Stimulated activated CD8-positive, alpha-beta memory T cell treated with anti-CD3 and anti-CD28 coated beads, Interleukin-4, amount 100 ng/mL, for 24 hours (primary cell): ENCODE data around the gene CACNA1I.
A peak's percentile ranks its signal among the peaks of the same experiment; 100 is the strongest.

ENCODE experiments used
- DNase-seq: peaks from one replicate; pipeline ENCODE4 v3.0.0-alpha.2; 2020; ENCODE audit warnings: low read depth

The CACNA1I gene

GRCh38 chr22:39651053-39651996, 80.8 kb downstream of the CACNA1I start:
- DNase-seq: no peak

DNA sequence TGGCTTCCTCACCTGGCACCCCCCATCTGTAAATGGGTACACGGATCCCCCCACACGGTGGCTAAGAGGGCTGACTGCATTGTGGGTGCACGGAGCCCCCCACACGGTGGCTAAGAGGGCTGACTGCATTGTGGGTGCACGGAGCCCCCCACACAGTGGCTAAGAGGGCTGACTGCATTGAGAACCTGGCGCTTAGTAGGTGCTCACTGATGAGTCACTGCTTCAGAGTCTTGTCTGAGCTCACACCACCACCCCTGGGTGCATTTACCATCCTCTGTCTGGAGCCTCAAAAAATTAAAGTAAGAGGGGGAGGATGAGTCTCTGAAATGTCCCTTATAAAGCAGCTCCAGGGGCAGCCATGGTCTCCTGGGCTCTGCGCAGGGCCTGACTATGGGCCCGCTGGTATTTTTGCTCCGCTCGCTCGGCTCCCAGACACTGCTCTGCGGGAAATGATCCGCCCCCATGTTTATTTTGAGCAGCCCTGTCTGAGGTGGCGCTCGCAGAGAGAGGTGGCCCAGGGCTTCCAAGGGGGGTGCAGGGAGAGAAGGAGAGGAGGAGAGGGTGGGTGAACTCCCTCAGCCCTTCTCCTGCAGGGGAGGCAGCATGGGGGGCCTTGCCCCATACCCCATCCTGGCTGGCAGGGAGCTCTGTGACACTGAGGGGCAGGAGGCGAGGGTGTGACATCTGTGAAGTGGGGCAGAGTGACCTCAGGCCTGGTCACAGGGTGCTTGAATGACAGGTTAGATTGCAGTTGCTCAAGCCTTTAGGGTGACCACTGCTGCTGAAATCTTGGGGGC, 82.6 kb downstream of the CACNA1I start:
- no peak for DNase-seq

- DNase-seq: no peak
Observed at GRCh38 chr22:39653787-39654077, 83.2 kb downstream of the CACNA1I start.

DNA sequence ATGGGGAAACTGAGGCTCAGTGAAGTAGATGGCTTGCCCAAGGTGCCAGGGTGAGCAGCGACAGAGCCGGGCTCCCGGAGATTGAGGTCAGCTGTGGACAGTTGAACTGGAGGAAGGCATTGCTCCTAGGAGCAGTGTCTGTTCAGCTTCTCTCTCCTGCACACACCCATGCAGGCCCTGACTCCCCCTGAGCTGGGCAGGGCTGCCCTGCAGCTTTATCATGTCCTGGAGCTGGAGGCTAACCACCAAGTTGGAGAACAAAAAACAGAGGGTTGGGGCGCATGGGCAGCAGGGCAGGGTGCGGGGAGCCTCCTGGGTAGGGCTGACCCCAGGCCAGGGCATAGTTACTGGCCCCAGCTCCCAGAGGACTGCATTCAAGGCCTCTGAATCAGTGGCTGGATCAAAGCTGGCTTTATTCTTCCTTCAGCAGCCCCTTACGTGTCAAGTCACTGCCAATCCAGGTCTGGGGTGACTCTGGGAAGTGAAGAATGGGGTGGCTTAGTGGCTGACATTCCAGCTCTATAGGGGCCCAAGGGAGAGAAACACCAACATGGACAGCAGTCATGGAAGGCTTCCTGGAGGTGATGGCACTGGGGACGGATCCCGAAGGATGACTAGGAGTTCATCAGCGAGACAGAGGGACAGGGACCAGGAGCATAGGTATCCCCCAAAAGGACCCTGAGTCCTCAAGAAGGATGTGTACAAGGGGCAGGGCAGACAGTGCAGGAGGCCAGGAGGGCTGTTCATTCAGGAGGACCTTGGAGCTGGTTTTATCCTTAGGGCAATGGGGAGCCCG, 83.8 kb downstream of the CACNA1I start:
- DNase-seq: no peak

DNA sequence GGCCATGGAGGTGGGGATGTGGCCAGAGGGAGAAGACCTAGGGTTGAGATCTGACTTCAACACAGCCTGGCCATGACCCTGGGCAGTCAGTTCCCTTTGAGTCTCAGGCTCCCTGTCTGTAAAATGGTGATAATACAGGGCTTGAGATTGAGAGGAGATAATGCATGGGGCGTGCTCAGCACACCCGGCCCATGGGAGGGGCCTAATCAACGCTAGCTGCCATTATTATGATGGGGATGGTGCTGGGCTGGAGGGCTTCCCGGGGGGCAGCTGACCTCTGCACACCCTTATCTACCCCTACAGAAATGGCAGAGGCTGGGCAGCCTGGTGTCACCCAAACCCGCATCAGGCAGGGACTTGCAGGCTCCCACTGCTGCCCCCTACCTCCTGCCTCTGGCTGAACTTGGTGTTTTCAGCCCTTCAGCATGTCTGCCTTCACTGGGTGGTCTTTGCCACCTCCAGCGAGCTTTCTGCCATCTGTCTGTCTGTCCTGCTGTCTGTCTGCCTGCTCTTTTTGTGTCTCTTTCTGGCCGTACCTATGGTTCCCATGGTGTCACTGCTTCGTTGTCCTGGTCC, 84.5 kb downstream of the CACNA1I start:
- DNase-seq: no peak

DNA sequence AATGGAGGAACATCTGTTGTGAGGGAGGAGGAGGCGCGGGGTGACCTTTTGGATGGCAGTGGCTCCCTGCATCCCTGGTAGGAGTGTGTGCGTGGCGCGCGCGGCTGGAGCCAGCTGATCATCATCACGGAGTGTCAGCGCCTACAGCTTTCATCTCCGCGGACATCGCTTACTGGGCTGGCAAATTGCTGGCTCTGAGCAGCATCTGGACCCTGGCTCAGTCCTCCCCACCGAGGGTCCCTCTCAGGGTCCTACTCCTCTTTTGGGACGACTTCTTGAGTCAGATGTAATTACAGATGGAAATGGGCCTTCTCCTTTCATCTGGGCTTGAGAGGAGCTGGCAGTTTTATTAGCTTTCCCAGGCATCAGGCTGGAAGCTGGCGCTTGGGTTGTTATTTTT, 85.3 kb downstream of the CACNA1I start:
- no peak for DNase-seq

DNA sequence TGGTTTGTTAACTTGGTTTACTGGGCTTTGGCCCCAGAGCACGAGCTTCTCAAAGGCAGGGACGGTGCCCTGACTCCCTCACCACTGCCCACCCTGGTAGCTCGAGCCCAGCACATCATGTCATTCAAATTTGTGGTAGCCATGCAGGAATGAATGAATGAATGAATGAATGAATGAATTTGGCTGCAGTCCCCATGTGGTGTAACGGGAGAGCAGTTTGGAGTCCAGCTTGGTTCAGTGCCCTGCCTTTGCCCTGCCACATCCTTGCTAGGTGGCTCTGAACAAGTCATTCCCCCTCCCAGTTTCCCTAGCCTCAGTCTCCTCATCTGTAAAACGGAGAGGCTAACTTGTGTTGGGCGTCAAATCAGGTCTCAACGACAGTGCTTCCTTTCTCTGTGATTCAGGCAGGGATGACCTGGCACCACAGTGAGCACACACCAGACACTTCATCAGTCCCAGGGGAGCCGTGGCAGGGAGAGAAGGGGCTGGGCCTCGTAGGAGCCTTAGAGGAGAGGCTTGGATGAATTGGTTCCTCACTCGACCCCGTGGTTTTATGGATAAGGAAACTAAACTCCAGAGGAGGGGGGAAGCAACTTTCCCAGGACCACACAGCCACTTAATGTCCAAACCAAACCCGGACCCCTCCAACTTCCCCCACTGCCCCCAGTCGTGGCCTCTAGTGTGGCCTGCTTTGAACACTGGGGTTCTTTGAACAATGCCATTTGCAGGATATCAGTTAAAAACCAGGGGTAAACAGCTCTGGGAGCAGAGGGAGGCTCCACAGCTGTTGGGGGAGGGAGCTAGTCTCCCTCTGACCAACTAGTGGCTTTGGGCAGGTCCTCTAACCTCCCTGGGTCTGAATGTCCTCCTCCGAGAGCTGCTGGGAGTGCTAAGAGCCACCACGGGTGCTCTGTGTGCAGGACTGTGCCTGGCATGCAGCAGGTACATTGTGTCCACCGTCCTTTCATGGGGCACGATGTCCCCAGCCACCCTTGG, 86.2 kb downstream of the CACNA1I start:
- no peak for DNase-seq

GRCh38 chr22:39658367-39658766, 87.8 kb downstream of the CACNA1I start:
- no peak for DNase-seq

- DNase-seq: no peak
Observed at GRCh38 chr22:39658806-39659463, 88.4 kb downstream of the CACNA1I start.

DNA sequence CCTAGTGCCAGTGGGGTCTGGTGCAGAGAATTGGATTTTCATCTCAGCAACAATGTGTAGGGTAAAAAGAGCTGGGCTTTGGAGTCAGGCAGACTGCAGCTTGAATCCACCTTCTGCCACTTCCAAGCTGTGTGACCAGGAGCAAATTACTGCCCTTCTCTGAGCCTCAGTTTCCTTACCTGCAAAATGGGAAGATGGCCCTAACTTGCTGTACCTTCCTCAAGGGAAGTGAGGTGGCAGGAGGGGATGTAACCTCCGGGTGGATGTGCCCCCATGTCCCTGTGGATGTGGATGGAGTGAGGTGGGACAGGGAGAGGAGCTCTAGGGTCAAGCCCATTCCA, 90.9 kb downstream of the CACNA1I start:
- no peak for DNase-seq

DNA sequence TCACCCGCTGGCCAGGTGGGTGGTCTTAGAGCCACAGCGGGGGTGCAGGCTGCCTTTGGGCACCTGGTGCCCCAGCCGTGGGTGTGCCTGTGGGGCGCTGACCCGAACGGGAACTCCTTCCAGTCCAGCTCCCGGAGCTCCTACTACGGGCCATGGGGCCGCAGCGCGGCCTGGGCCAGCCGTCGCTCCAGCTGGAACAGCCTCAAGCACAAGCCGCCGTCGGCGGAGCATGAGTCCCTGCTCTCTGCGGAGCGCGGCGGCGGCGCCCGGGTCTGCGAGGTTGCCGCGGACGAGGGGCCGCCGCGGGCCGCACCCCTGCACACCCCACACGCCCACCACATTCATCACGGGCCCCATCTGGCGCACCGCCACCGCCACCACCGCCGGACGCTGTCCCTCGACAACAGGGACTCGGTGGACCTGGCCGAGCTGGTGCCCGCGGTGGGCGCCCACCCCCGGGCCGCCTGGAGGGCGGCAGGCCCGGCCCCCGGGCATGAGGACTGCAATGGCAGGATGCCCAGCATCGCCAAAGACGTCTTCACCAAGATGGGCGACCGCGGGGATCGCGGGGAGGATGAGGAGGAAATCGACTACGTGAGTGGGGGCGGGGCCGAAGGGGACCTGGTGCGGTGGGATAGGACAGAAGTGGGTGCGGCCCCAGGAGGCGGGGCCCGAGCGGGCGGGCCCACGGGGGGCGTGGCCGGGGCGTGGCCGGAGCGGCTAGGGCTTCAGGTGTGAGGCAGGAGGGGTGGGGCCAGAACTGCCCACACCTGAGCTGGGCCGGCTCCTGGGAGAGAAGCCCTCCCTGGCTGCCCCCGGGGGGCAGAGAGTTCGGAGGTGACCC, 91.5 kb downstream of the CACNA1I start:
- DNase-seq: peak; percentile 61

- DNase-seq: no peak
Observed at GRCh38 chr22:39662686-39663052, 92.1 kb downstream of the CACNA1I start.

GRCh38 chr22:39663751-39664150, 93.2 kb downstream of the CACNA1I start:
- no peak for DNase-seq

- peak; percentile 12 for DNase-seq
Observed at GRCh38 chr22:39664485-39665200, 94.1 kb downstream of the CACNA1I start.

- DNase-seq: no peak
Observed at GRCh38 chr22:39665229-39665628, 94.7 kb downstream of the CACNA1I start.

- no peak for DNase-seq
Observed at GRCh38 chr22:39665661-39666431, 95.3 kb downstream of the CACNA1I start.

DNA sequence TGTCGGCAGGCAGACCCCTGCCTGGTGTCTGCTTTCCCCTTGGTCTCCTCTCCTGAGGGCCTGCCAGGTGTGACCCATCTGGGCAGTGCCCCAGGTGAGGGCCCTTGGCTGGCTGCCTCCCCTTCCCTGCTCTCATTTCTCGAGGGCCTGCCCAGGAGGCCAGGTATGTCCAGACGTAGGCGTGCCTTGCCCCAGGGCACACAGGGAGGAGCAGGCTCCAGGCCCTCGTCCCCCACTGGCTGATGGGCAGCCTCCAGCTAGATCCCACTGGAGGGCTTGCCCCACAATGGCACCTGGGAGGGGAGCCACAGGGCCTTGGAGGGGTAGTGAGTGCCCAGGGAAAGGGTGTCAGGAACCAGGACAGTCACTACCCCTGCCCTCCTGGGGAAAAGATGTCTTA, 95.9 kb downstream of the CACNA1I start:
- no peak for DNase-seq

GRCh38 chr22:39666926-39667325, 96.4 kb downstream of the CACNA1I start:
- DNase-seq: no peak
